ENCODE data around the gene RFTN2. TPM values are rescaled to one million over a fixed set of nuclear protein-coding genes. Genes with fewer than 3 reads are reported as not detected.
"Not testable (repeated sequence)": the region's sequence is repeated elsewhere in the genome, so short reads cannot be mapped to it uniquely, and the experiment has no call there.

RFTN2 gene
- total RNA-seq, 4 donors from 2014 or later = 0.80 to 2.6 (median 1.7) TPM; not detected in 1

DNA sequence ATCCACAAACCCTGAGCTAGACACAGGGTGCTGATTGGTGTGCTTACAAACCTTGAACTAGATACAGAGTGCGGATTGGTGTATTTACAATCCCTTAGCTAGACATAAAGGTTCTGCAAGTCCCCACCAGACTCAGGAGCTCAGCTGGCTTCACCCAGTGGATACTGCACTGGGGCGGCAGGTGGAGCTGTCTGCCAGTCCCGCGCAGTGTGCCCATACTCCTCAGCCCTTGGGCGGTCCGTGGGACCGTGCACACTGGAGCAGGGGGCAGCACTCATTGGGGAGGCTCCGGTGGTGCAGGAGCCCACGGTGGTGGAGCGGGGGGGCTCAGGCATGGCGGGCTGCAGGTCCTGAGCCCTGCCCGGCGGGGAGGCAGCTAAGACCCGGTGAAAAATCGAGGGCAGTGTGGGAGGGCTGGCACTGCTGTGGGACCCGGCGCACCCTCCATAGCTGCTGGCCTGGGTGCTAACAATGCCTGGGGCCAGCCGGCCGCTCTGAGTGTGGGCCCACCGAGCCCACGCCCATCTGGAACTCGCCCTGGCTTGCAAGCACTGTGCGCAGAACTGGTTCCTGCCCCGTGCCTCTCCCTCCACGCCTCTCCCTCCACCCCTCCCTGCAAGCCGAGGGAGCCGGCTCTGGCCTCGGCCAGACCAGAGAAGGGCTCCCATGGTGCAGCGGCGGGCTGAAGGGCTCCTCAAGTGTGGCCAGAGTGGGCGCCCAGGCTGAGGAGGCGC lies 83.9 kb downstream of the RFTN2 start:
- no peak for DNase-seq
- no peaks in the 10 kb centered on the region for H3K9me3 ChIP-seq
- H3K27me3 ChIP-seq = no peaks in the 10 kb centered on the region
- TF ChIP-seq, protein P1, sequence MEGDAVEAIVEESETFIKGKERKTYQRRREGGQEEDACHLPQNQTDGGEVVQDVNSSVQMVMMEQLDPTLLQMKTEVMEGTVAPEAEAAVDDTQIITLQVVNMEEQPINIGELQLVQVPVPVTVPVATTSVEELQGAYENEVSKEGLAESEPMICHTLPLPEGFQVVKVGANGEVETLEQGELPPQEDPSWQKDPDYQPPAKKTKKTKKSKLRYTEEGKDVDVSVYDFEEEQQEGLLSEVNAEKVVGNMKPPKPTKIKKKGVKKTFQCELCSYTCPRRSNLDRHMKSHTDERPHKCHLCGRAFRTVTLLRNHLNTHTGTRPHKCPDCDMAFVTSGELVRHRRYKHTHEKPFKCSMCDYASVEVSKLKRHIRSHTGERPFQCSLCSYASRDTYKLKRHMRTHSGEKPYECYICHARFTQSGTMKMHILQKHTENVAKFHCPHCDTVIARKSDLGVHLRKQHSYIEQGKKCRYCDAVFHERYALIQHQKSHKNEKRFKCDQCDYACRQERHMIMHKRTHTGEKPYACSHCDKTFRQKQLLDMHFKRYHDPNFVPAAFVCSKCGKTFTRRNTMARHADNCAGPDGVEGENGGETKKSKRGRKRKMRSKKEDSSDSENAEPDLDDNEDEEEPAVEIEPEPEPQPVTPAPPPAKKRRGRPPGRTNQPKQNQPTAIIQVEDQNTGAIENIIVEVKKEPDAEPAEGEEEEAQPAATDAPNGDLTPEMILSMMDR (IDR thresholded peaks at IDR 0.05) = no peak
- TF ChIP-seq EP300 (IDR thresholded peaks at IDR 0.05; ENCODE audit: low read depth) = no peak
- TF ChIP-seq POLR2AphosphoS5 (IDR thresholded peaks at IDR 0.05) = no peak
- no peak for TF ChIP-seq POLR2A (IDR thresholded peaks at IDR 0.05)
- in situ Hi-C loops (cut with MboI; ENCODE audit: low pct_ligation_motif_present in 1 of 4, low pct_unique_long_range_greater_than_20kb in 1 of 4, low sequenced_read_pairs in 3 of 4) = no loop called here
- H3K4me1 ChIP-seq = no peaks in the 10 kb centered on the region
- no peak overlapping the region for H3K27ac ChIP-seq
- 98 to 100% methylated on average over 1 to 27 of the region's 32 CpGs for WGBS, 2 donors (ENCODE audit: low coverage in 1 of 2)
- H3K36me3 ChIP-seq = no peaks in the 10 kb centered on the region
- no peak overlapping the region for H3K4me3 ChIP-seq
- intact Hi-C loops (cut with DNase I; ENCODE audit: low total_unique reads) = no loop called here

DNA sequence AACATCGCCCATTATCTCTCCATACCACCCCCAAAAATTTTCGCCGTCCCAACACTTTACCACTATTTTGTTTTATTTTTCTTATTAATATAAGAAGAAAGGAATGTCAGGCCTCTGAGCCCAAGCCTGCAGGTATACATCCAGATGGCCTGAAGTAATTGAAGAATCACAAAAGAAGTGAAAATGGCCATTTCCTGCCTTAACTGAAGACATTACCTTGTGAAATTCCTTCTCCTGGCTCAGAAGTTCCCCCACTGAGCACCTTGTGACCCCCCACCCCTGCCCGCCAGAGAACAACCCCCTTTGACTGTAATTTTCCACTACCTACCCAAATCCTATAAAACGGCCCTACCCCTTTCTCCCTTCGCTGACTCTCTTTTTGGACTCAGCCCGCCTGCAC lies 88.1 kb downstream of the RFTN2 start:
- H3K27ac ChIP-seq; DNase-seq; H3K9me3 ChIP-seq; intact Hi-C loops (cut with DNase I; ENCODE audit: low total_unique reads); H3K36me3 ChIP-seq; in situ Hi-C loops (cut with MboI; ENCODE audit: low pct_ligation_motif_present in 1 of 4, low pct_unique_long_range_greater_than_20kb in 1 of 4, low sequenced_read_pairs in 3 of 4); H3K4me1 ChIP-seq; H3K27me3 ChIP-seq; H3K4me3 ChIP-seq: not testable (repeated sequence)
- 50 to 90% methylated on average over 1 to 7 of the region's 7 CpGs for WGBS, 2 donors (ENCODE audit: low coverage in 1 of 2)

DNA sequence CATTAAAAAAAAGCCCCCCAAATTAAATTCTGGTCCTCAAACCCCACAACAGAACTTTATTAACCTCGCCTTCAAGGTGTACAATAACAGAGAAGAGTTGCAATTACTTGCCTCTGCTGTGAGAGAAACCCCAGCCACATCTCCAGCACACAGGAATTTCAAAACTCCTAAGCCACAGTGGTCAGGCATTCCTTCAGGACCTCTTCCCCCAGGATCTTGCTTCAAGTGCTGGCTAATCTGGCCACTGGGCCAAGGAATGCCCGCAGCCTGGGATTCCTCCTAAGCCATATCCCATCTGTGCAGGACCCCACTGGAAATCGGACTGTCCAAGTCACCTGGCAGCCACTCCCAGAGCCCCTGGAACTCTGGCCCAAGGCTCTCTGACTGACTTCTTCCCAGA lies 95.2 kb downstream of the RFTN2 start:
- intact Hi-C loops (cut with DNase I; ENCODE audit: low total_unique reads); H3K27ac ChIP-seq; H3K36me3 ChIP-seq; H3K4me3 ChIP-seq; H3K4me1 ChIP-seq; DNase-seq; in situ Hi-C loops (cut with MboI; ENCODE audit: low pct_ligation_motif_present in 1 of 4, low pct_unique_long_range_greater_than_20kb in 1 of 4, low sequenced_read_pairs in 3 of 4); H3K27me3 ChIP-seq; H3K9me3 ChIP-seq: not testable (repeated sequence)
- 80 to 85% methylated on average over 1 to 3 of the region's 3 CpGs for WGBS, 2 donors (ENCODE audit: low coverage in 1 of 2)

DNA sequence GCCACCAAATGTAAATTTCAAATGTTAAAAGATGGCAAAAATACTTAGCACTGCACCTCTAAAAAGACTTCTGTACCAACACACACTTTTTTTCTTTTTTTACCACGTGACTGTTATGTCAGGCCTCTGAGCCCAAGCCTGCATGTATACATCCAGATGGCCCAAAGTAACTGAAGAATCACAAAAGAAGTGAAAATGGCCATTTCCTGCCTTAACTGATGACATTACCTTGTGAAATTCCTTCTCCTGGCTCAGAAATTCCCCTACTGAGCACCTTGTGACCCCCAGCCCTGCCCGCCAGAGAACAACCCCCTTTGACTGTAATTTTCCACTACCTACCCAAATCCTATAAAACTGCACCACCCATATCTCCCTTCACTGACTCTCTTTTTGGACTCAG lies 97.1 kb downstream of the RFTN2 start:
- H3K9me3 ChIP-seq; H3K27me3 ChIP-seq; H3K4me3 ChIP-seq; H3K36me3 ChIP-seq; DNase-seq; H3K27ac ChIP-seq; H3K4me1 ChIP-seq; intact Hi-C loops (cut with DNase I; ENCODE audit: low total_unique reads); in situ Hi-C loops (cut with MboI; ENCODE audit: low pct_ligation_motif_present in 1 of 4, low pct_unique_long_range_greater_than_20kb in 1 of 4, low sequenced_read_pairs in 3 of 4): not testable (repeated sequence)
- WGBS, 2 donors (ENCODE audit: low coverage in 1 of 2) = 67 to 86% methylated on average over 1 to 2 of the region's 2 CpGs

DNA sequence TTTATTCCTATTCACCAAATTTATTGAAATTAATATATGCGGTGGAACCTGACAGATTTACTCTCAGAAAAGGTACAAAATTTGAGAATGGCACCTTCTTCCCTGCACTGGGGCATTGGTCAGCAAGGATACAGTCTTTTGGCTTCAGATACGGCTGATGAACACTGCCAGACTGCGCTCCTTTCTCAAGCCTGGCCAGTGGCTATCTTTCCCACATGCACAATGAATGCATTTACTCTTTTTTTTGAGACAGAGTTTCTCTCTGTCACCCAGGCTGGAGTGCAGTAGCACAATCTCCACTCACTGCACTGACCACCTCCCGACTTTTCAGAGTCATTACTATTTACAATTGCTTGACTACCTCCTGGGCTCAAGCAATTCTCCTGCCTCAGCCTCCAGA lies 97.9 kb downstream of the RFTN2 start:
- no peaks in the 10 kb centered on the region for H3K27me3 ChIP-seq
- DNase-seq = no peak
- no peak overlapping the region for H3K4me3 ChIP-seq
- H3K27ac ChIP-seq = no peak overlapping the region
- no peaks in the 10 kb centered on the region for H3K4me1 ChIP-seq
- in situ Hi-C loops (cut with MboI; ENCODE audit: low pct_ligation_motif_present in 1 of 4, low pct_unique_long_range_greater_than_20kb in 1 of 4, low sequenced_read_pairs in 3 of 4) (no loop called here), intact Hi-C loops (cut with DNase I; ENCODE audit: low total_unique reads) (no loop called here)
- 79 to 85% methylated on average over 4 of the region's 4 CpGs for WGBS, 2 donors (ENCODE audit: low coverage in 1 of 2)
- no peaks in the 10 kb centered on the region for H3K9me3 ChIP-seq
- no peaks in the 10 kb centered on the region for H3K36me3 ChIP-seq
- no peak for TF ChIP-seq EP300 (IDR thresholded peaks at IDR 0.05; ENCODE audit: low read depth)
- TF ChIP-seq POLR2AphosphoS5 (IDR thresholded peaks at IDR 0.05) = no peak
- no peak for TF ChIP-seq POLR2A (IDR thresholded peaks at IDR 0.05)
- TF ChIP-seq, protein P1 (IDR thresholded peaks at IDR 0.05) = no peak

DNA sequence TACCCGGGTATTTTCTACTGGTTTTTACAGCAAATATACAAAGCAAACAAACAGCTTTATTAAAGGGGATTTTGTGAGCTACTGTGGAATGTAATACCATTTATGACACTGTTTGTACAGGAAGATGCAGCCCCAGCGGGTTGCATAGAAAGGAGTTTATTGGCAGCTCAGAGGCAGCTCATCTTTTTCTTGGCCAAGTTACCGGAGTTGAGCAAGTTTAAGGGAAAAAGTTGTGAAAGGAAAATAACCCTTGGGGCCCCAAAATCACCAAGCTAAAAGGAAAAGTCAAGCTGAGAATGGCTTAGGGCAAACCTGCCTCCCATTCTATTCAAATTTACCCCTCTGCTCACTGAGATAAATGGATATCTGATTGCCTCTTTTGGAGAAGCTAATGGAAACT lies 98.8 kb downstream of the RFTN2 start:
- intact Hi-C loops (cut with DNase I; ENCODE audit: low total_unique reads) = no loop called here

More for the DNA sequence above, 98.8 kb downstream of the RFTN2 start:
- no peaks in the 10 kb centered on the region for H3K9me3 ChIP-seq
- in situ Hi-C loops (cut with MboI; ENCODE audit: low pct_ligation_motif_present in 1 of 4, low pct_unique_long_range_greater_than_20kb in 1 of 4, low sequenced_read_pairs in 3 of 4) = no loop called here
- H3K36me3 ChIP-seq = no peaks in the 10 kb centered on the region
- no peaks in the 10 kb centered on the region for H3K4me1 ChIP-seq
- 45 to 48% methylated on average over 3 of the region's 3 CpGs for WGBS, 2 donors (ENCODE audit: low coverage in 1 of 2)
- no peak for TF ChIP-seq EP300 (IDR thresholded peaks at IDR 0.05; ENCODE audit: low read depth)
- TF ChIP-seq POLR2A (IDR thresholded peaks at IDR 0.05) = no peak
- TF ChIP-seq, protein P1 (IDR thresholded peaks at IDR 0.05) = no peak
- no peak overlapping the region for H3K4me3 ChIP-seq
- no peaks in the 10 kb centered on the region for H3K27me3 ChIP-seq
- DNase-seq = no peak
- no peak overlapping the region for H3K27ac ChIP-seq
